Type B pancreatic cell (in vitro differentiated cells): ENCODE results near the gene PMM2. TPM values are rescaled to one million over a fixed set of nuclear protein-coding genes. Genes with fewer than 3 reads are reported as not detected.
"Not testable (repeated sequence)": the region's sequence is repeated elsewhere in the genome, so short reads cannot be mapped to it uniquely, and the experiment has no call there.

ENCODE experiments used
- DNase-seq: peaks from one replicate; pipeline ENCODE4 v3.0.0; 2021; ENCODE audit warnings: mixed read lengths; ENCODE audit not compliant: unreplicated experiment; ENCODE audit errors: extremely low spot score
- H3K27ac Mint-ChIP-seq: 2 replicates; pipeline ENCODE4 v1.8.0; 2021; ENCODE audit warnings: mild to moderate bottlenecking, mixed read lengths
- H3K27me3 Mint-ChIP-seq: 2 replicates; pipeline ENCODE4 v1.8.0; 2021; ENCODE audit warnings: mixed read lengths
- H3K36me3 Mint-ChIP-seq: 2 replicates; pipeline ENCODE4 v1.8.0; 2021; ENCODE audit warnings: mixed read lengths
- H3K4me1 Mint-ChIP-seq: one replicate; pipeline ENCODE4 v1.8.0; 2021; ENCODE audit warnings: mixed read lengths; ENCODE audit not compliant: unreplicated experiment
- H3K4me3 Mint-ChIP-seq: 2 replicates; pipeline ENCODE4 v1.8.0; 2021; ENCODE audit warnings: mild to moderate bottlenecking, mixed read lengths
- H3K9me3 Mint-ChIP-seq: 2 replicates; pipeline ENCODE4 v1.8.0; 2021; ENCODE audit warnings: mixed read lengths
- CTCF ChIP-seq: fragments of 200-600 bp; sonication (generic); conservative IDR thresholded peaks from 2 replicates; pipeline ENCODE4 v1.5.0; 2021; ENCODE audit warnings: antibody characterized with exemption, mild to moderate bottlenecking
- long read RNA-seq: library from polyadenylated mRNA; unstranded; transcript quantifications from one replicate; pipeline ENCODE4 v2.0.0, GENCODE V29; 2020
- total RNA-seq: library from RNA; stranded (reverse); gene quantifications from 2 replicates; pipeline ENCODE4 v1.2.1, GENCODE V29; 2021; ENCODE audit warnings: low replicate concordance

PMM2 gene
- total RNA-seq: 35.5 and 64.3 TPM in 2 replicates
- long read RNA-seq, full-length matches to known transcripts: 130 of 148 reads
- long read RNA-seq, partial matches to known transcripts: 4 of 148 reads
- long read RNA-seq, other reads (novel, unspliced or antisense): 14 of 148 reads

- Mint-ChIP-seq H3K9me3 (no peaks in the 10 kb centered on the region), H3K27ac (peak within 1 kb of the TSS; percentile 87), H3K4me1 (peaks cover 26% of the 10 kb centered on the region), H3K4me3 (peak within 1 kb of the TSS; percentile 98), H3K36me3 (no peaks in the 10 kb centered on the region), H3K27me3 (no peaks in the 10 kb centered on the region)
- DNase-seq: peak; percentile 93
- no peak for TF ChIP-seq CTCF
Measured at GRCh38 chr16:8797364-8798173, at the start of gene PMM2, which contains the start of gene TMEM186. PMM2 (plus strand) TSS chr16:8797839; CDS start chr16:8797883, 44 bp downstream. TMEM186 (minus strand) TSS chr16:8797639; CDS start chr16:8797614, 25 bp downstream.

- not testable (repeated sequence) for H3K4me3 Mint-ChIP-seq, H3K27me3 Mint-ChIP-seq
Measured at GRCh38 chr16:8748944-8749343, 48.7 kb upstream of the PMM2 start.

GRCh38 chr16:8751481-8752311 is 45.9 kb upstream of the PMM2 start:
- Mint-ChIP-seq H3K4me3 (no peak overlapping the region), H3K36me3 (peaks cover 14% of the 10 kb centered on the region), H3K4me1 (no peaks in the 10 kb centered on the region), H3K9me3 (no peaks in the 10 kb centered on the region), H3K27ac (peak overlapping the region; percentile 18), H3K27me3 (no peaks in the 10 kb centered on the region)
- no peak for TF ChIP-seq CTCF
- no peak for DNase-seq

More at GRCh38 chr16:8748944-8749343, 48.7 kb upstream of the PMM2 start:
- not testable (repeated sequence) for H3K4me1 Mint-ChIP-seq, H3K36me3 Mint-ChIP-seq, DNase-seq, H3K9me3 Mint-ChIP-seq, H3K27ac Mint-ChIP-seq

GRCh38 chr16:8752706-8753105 is 44.9 kb upstream of the PMM2 start:
- Mint-ChIP-seq H3K4me1 (no peaks in the 10 kb centered on the region), H3K36me3 (peaks cover 14% of the 10 kb centered on the region), H3K27me3 (no peaks in the 10 kb centered on the region), H3K4me3 (no peak overlapping the region), H3K9me3 (no peaks in the 10 kb centered on the region), H3K27ac (no peak overlapping the region)
- DNase-seq: no peak
- no peak for TF ChIP-seq CTCF

- Mint-ChIP-seq H3K27me3 (no peaks in the 10 kb centered on the region), H3K9me3 (no peaks in the 10 kb centered on the region), H3K36me3 (peaks cover 10% of the 10 kb centered on the region), H3K27ac (no peak overlapping the region), H3K4me3 (no peak overlapping the region), H3K4me1 (no peaks in the 10 kb centered on the region)
- TF ChIP-seq CTCF: no peak
- DNase-seq: no peak
Measured at GRCh38 chr16:8753416-8754054, 44.1 kb upstream of the PMM2 start.
